HG03025 (cell line): Measurements from ENCODE around the gene ZSWIM9.

ENCODE experiments used
- ATAC-seq: cut with Tn5 transposase; IDR thresholded peaks from one replicate; pipeline ENCODE4 v1.9.1; 2021; ENCODE audit warnings: mild to moderate bottlenecking, moderate library complexity; ENCODE audit not compliant: unreplicated experiment, low FRiP score

Gene ZSWIM9

GRCh38 chr19:48169939-48170803 lies at the start of gene ZSWIM9, which contains the start of gene LIG1:
Gene ZSWIM9, plus strand, starts transcription at chr19:48170680. Its CDS starts 1,123 bp downstream, at chr19:48171803.
Gene LIG1, minus strand, starts transcription at chr19:48170344. Its CDS starts 4,778 bp downstream, at chr19:48165566.
- peak; percentile 73 for ATAC-seq

- no peak for ATAC-seq
These were observed 49.4 kb upstream of the ZSWIM9 start for GRCh38 chr19:48121066-48121465.

- ATAC-seq: no peak
These were observed 48.5 kb upstream of the ZSWIM9 start for GRCh38 chr19:48121909-48122371.

GRCh38 chr19:48122421-48122820 lies 48.1 kb upstream of the ZSWIM9 start:
- no peak for ATAC-seq

GRCh38 chr19:48123907-48124651 lies 46.4 kb upstream of the ZSWIM9 start:
- no peak for ATAC-seq

- ATAC-seq: no peak
These were observed 42.9 kb upstream of the ZSWIM9 start for GRCh38 chr19:48127561-48127960.

- no peak for ATAC-seq
These were observed 37.4 kb upstream of the ZSWIM9 start for GRCh38 chr19:48133094-48133493.

GRCh38 chr19:48135411-48135810 lies 35.1 kb upstream of the ZSWIM9 start:
- ATAC-seq: no peak

- no peak for ATAC-seq
These were observed 33.9 kb upstream of the ZSWIM9 start for GRCh38 chr19:48136547-48136946.

GRCh38 chr19:48137411-48137810 lies 33.1 kb upstream of the ZSWIM9 start:
- ATAC-seq: no peak

- ATAC-seq: no peak
These were observed 31.4 kb upstream of the ZSWIM9 start for GRCh38 chr19:48139053-48139452.

GRCh38 chr19:48147597-48148175 lies 22.8 kb upstream of the ZSWIM9 start:
- no peak for ATAC-seq

GRCh38 chr19:48148576-48148975 lies 21.9 kb upstream of the ZSWIM9 start:
- no peak for ATAC-seq

- no peak for ATAC-seq
These were observed 21.1 kb upstream of the ZSWIM9 start for GRCh38 chr19:48149430-48149829.

GRCh38 chr19:48152551-48152950 lies 17.9 kb upstream of the ZSWIM9 start:
- ATAC-seq: no peak

- ATAC-seq: no peak
These were observed 16.5 kb upstream of the ZSWIM9 start for GRCh38 chr19:48154003-48154402.

- ATAC-seq: no peak
These were observed 12.2 kb upstream of the ZSWIM9 start for GRCh38 chr19:48158210-48158790.

GRCh38 chr19:48168689-48169088 lies 1.8 kb upstream of the ZSWIM9 start:
- no peak for ATAC-seq

GRCh38 chr19:48169578-48169938 lies 922 bp upstream of the ZSWIM9 start:
- ATAC-seq: no peak

GRCh38 chr19:48170817-48171347 lies 402 bp downstream of the ZSWIM9 start:
- no peak for ATAC-seq
